Glutamatergic neuron (in vitro differentiated cells): ENCODE measurements around the gene LEFTY1. TPM values are rescaled to one million over a fixed set of nuclear protein-coding genes. Genes with fewer than 3 reads are reported as not detected.

Experiments used
- DNase-seq: peaks from one replicate; pipeline ENCODE4 v3.0.0; 2022
- H3K27ac Mint-ChIP-seq: one replicate; pipeline ENCODE4 v1.8.0; 2020; ENCODE audit warnings: mild to moderate bottlenecking, mixed read lengths, inconsistent platforms; ENCODE audit not compliant: unreplicated experiment
- H3K27me3 Mint-ChIP-seq: one replicate; pipeline ENCODE4 v1.8.0; 2020; ENCODE audit warnings: mild to moderate bottlenecking, moderate library complexity, mixed read lengths, inconsistent platforms; ENCODE audit not compliant: unreplicated experiment
- H3K36me3 Mint-ChIP-seq: one replicate; pipeline ENCODE4 v1.8.0; 2020; ENCODE audit warnings: mild to moderate bottlenecking, mixed read lengths, inconsistent platforms; ENCODE audit not compliant: unreplicated experiment
- H3K4me1 Mint-ChIP-seq: one replicate; pipeline ENCODE4 v1.8.0; 2020; ENCODE audit warnings: mild to moderate bottlenecking, low read depth, mixed read lengths, inconsistent platforms; ENCODE audit not compliant: unreplicated experiment
- H3K4me3 Mint-ChIP-seq: one replicate; pipeline ENCODE4 v1.8.0; 2020; ENCODE audit warnings: mild to moderate bottlenecking, mixed read lengths, inconsistent platforms; ENCODE audit not compliant: unreplicated experiment
- H3K9me3 Mint-ChIP-seq: one replicate; pipeline ENCODE4 v1.8.0; 2020; ENCODE audit warnings: mild to moderate bottlenecking, moderate library complexity, mixed read lengths, inconsistent platforms; ENCODE audit not compliant: unreplicated experiment
- CTCF ChIP-seq: fragments of 200-600 bp; sonication (generic); IDR thresholded peaks from one replicate; pipeline ENCODE4 v1.5.0; 2021; ENCODE audit not compliant: partially characterized antibody, unreplicated experiment
- total RNA-seq: library from RNA; stranded (reverse); fragmentation: NEBNext Ultra II Directional; extraction: Animal tissue kit (Norgen Biotek cat#: 25700); gene quantifications from one replicate; pipeline ENCODE4 v1.2.1, GENCODE V29; 2021; ENCODE audit not compliant: unreplicated experiment

The LEFTY1 gene
- total RNA-seq, 1 donor from 2014 or later: 2.3 TPM

- Mint-ChIP-seq H3K9me3 (peaks cover 14% of the 10 kb centered on the region), H3K36me3 (no peaks in the 10 kb centered on the region), H3K27me3 (peaks cover 5% of the 10 kb centered on the region), H3K4me3 (no peak overlapping the region), H3K27ac (no peak overlapping the region), H3K4me1 (peaks cover 15% of the 10 kb centered on the region)
- DNase-seq: no peak
- no peak for TF ChIP-seq CTCF
Measured at GRCh38 chr1:225887030-225887314, 2.0 kb downstream of the LEFTY1 start.

- Mint-ChIP-seq H3K9me3 (peaks cover 14% of the 10 kb centered on the region), H3K4me1 (peaks cover 15% of the 10 kb centered on the region), H3K36me3 (no peaks in the 10 kb centered on the region), H3K4me3 (no peak overlapping the region), H3K27ac (peak overlapping the region; percentile 12), H3K27me3 (peaks cover 5% of the 10 kb centered on the region)
- no peak for DNase-seq
- no peak for TF ChIP-seq CTCF
Measured at GRCh38 chr1:225886159-225887029, 2.6 kb downstream of the LEFTY1 start.

- H3K27me3 Mint-ChIP-seq: peaks cover 6% of the 10 kb centered on the region
- H3K4me3 Mint-ChIP-seq: no peak overlapping the region
- H3K9me3 Mint-ChIP-seq: peaks cover 16% of the 10 kb centered on the region
- peaks cover 15% of the 10 kb centered on the region for H3K4me1 Mint-ChIP-seq
- no peak overlapping the region for H3K27ac Mint-ChIP-seq
- no peak for TF ChIP-seq CTCF
- H3K36me3 Mint-ChIP-seq: no peaks in the 10 kb centered on the region
- no peak for DNase-seq
Measured at GRCh38 chr1:225885336-225885735, 3.6 kb downstream of the LEFTY1 start.

- Mint-ChIP-seq H3K27ac (peak overlapping the region; percentile 1), H3K9me3 (peaks cover 7% of the 10 kb centered on the region)
Measured at GRCh38 chr1:225883616-225884265, 5.2 kb downstream of the LEFTY1 start.

More at GRCh38 chr1:225883616-225884265, 5.2 kb downstream of the LEFTY1 start:
- no peaks in the 10 kb centered on the region for H3K36me3 Mint-ChIP-seq
- peak overlapping the region; percentile 61 for H3K4me3 Mint-ChIP-seq
- no peak for TF ChIP-seq CTCF
- peaks cover 8% of the 10 kb centered on the region for H3K27me3 Mint-ChIP-seq
- peaks cover 9% of the 10 kb centered on the region for H3K4me1 Mint-ChIP-seq
- no peak for DNase-seq
